Pulmonary artery endothelial cell (primary cell): ENCODE data around the gene ZSWIM1. TPM values are rescaled to one million over a fixed set of nuclear protein-coding genes. Genes with fewer than 3 reads are reported as not detected.
"Not testable (repeated sequence)": the region's sequence is repeated elsewhere in the genome, so short reads cannot be mapped to it uniquely, and the experiment has no call there.

Source experiments
- DNase-seq: peaks from one replicate; pipeline ENCODE4 v3.0.0-alpha.2; 2011; ENCODE audit warnings: low read depth, low spot score
- total RNA-seq: library from RNA; depleted of rRNA; stranded (reverse); fragments of >200 nt; gene quantifications from 2 replicates; pipeline ENCODE4 v1.2.3, GENCODE V29; 2014

The ZSWIM1 gene
- total RNA-seq, 1 donor from 2014 or later: 4.2 TPM

GRCh38 chr20:45887346-45887715 is 6.3 kb downstream of the ZSWIM1 start, which contains the start of gene SPATA25:
SPATA25 (minus strand) TSS chr20:45887622; CDS start chr20:45887590, 32 bp downstream.
- DNase-seq: no peak

DNA sequence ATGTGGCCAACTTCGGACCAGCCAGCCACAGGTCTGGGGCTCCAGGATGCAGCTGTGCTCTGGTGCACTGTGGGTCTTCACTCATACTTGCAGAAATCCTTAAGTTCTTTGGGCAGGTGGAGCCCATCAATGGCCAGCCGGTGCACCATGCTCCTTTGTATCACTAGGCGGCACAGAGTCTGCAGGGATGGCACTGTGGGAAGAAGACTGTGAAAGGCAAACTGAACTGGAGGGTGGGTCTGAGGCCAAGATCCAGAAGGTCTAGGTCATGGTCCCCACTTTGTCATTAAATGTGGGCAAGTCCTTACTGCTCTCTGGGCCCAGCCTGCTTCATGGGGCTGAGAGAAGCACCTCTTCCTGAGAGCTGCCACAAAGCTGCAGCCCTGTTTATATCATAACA is 7.7 kb downstream of the ZSWIM1 start:
- DNase-seq: no peak

GRCh38 chr20:45890077-45890984 is 9.3 kb downstream of the ZSWIM1 start:
- DNase-seq: peak; percentile 66

GRCh38 chr20:45890985-45891983 is 10.3 kb downstream of the ZSWIM1 start, which contains the start of the genes CTSA and NEURL2:
CTSA (plus strand) TSS chr20:45891335; CDS start chr20:45891569, 234 bp downstream.
NEURL2 (minus strand) TSS chr20:45891208; CDS start chr20:45890991, 217 bp downstream.
- peak; percentile 72 for DNase-seq

GRCh38 chr20:45892049-45892825 is 11.2 kb downstream of the ZSWIM1 start:
- no peak for DNase-seq

DNA sequence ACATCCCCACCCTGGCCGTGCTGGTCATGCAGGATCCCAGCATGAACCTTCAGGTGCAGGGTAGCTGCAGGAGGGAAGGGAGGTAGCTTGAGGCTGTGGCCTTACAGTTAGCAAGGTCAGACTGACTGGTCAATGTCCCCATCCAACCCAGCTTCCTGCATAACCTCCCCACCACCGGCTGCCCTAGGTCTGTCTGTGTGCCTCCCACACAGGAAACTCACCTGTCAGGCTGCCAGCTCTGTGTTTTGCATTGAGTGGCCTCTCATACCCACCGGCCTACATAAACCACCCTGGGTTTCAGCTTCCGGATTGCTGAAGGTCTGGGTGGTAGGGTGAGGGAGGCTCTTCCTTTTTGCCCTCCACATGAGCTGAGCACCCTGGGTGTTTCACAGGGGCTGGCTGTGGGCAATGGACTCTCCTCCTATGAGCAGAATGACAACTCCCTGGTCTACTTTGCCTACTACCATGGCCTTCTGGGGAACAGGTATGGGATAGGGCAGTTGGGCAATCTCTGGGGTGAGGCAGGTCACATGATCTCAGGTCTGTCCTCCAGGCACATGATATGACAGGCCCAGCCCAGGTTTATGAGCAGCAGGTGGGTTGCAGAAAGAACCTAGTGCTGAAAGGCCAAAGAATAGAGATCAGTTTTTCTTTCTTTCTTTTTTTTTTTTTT is 11.9 kb downstream of the ZSWIM1 start:
- DNase-seq: no peak

DNA sequence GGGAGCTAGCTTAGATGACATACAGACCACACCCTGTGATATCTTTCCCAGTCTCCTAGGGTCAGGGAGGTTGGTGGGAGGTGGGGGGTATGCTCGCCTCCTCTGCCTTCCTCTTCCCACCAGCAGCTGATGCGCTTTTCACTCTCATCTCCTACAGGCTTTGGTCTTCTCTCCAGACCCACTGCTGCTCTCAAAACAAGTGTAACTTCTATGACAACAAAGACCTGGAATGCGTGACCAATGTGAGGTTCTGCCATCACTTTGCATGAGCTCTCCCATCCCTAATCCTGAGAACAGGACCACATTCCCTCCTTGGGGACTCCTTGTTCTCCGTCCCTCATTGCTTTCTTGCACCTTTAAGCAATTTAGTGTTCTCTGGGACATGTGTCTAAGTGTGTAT is 12.8 kb downstream of the ZSWIM1 start:
- no peak for DNase-seq

DNA sequence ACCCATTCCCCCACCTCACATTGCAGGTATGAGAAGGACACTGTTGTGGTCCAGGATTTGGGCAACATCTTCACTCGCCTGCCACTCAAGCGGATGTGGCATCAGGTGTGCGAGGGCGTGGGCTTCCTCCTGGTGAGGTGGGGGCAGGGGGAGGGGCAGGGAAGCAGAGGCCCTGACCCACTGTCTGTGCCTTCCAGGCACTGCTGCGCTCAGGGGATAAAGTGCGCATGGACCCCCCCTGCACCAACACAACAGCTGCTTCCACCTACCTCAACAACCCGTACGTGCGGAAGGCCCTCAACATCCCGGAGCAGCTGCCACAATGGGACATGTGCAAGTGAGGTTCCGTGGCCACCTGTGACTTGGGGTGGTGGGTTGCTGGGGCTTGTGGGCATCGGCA is 13.8 kb downstream of the ZSWIM1 start:
- DNase-seq: no peak

- DNase-seq: no peak
These were observed 15.7 kb downstream of the ZSWIM1 start for GRCh38 chr20:45896641-45897161.

- no peak for DNase-seq
These were observed 16.3 kb downstream of the ZSWIM1 start for GRCh38 chr20:45897289-45897688.

- DNase-seq: no peak
These were observed 16.7 kb downstream of the ZSWIM1 start for GRCh38 chr20:45897692-45898091.

DNA sequence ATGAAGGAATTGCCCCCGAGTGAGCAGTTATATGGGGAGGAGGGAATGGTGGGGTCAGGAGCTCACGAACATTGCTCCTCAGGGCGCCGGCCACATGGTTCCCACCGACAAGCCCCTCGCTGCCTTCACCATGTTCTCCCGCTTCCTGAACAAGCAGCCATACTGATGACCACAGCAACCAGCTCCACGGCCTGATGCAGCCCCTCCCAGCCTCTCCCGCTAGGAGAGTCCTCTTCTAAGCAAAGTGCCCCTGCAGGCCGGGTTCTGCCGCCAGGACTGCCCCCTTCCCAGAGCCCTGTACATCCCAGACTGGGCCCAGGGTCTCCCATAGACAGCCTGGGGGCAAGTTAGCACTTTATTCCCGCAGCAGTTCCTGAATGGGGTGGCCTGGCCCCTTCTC is 17.3 kb downstream of the ZSWIM1 start:
- no peak for DNase-seq

GRCh38 chr20:45899046-45899835 is 18.2 kb downstream of the ZSWIM1 start:
- DNase-seq: no peak

- not testable (repeated sequence) for DNase-seq
These were observed 20.3 kb downstream of the ZSWIM1 start for GRCh38 chr20:45901332-45901731.

DNA sequence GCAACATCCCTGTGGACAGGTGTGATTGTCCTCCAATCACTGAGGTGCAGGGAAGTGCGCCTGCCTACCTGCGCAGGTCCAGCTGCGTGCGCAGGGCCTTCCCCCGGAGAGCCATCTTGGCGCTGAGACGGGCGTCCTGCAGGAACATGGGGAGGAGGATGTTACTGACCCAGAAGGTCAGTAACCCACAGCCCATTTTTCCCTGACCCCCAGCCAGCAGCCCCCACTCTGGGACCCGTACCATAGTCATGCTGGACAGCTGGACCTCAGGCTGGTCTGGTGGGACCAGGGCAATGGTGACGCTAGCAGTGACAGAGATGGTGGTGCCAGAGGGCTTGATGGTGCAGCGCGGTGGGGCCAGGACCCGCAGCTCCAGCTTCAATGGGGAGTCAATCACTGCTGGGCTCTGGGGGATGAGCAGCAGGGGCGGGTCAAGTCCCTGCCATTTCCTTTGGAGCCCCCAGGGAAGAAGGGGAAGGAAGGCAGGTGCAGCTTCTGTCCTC is 21.2 kb downstream of the ZSWIM1 start:
- DNase-seq: no peak

DNA sequence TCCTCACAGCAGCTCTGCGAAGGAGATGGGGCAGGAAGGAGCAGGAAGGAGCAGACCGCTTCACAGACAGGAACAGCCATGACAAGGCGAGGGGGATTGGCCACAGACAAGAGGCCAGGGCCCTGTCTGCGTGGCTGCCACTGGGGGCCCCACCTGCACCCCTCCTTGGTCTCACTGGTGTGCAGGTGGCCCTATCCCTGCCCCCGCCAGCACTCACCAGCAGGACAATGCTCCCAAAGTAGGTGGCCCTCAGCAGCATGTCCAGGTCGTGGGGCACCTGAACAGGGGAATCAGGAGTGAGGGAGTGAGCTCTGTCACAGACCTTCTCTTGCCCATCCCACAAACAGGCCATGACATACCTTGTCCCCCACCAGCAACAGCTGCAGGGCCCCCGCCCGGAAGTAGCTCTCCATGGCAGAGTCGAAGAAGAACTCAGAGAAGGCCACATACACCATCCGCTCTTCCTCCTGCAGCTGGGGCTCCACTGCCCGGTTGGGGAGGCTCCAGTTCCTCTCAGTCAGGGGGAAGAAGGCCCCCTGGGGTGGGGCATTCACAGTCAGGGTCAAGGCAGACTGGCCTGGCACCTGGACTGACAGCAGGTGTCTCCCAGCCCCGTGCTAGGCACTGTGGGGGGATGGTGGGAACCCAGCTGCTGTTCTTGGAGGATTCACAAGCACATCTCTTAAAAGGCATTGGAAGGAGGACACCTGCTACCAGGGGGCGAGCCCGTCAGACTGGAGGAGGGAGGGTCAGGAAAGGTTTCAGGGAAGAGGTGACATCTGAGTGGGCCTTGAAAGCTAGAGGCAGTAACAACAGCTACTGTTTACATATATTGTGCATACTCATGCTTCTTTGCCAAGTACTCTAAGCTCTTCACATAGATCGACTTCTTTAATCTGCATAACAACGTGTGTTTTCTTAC is 23.8 kb downstream of the ZSWIM1 start:
- DNase-seq: no peak

GRCh38 chr20:45905505-45906079 is 24.6 kb downstream of the ZSWIM1 start:
- no peak for DNase-seq
